NCI-H748 treated with DMSO at 0.1 percent for 48 hours (cell line): ENCODE data around the gene SLC66A1.
"Not testable (repeated sequence)": the region's sequence is repeated elsewhere in the genome, so short reads cannot be mapped to it uniquely, and the experiment has no call there.

Experiments used
- DNase-seq: peaks from one replicate; lab custom pipeline; 2025; lab: John Stamatoyannopoulos, UW

Gene SLC66A1

GRCh38 chr1:19311931-19312781 lies at the start of gene SLC66A1, which contains the start of gene AKR7A2:
SLC66A1 (plus strand) TSS chr1:19312326; CDS start chr1:19317678, 5,352 bp downstream.
AKR7A2 (minus strand) TSS chr1:19312144; CDS start chr1:19312124, 20 bp downstream.
- DNase-seq: peak; percentile 65

GRCh38 chr1:19262744-19263143 lies 49.4 kb upstream of the SLC66A1 start:
- no peak for DNase-seq

- no peak for DNase-seq
These were observed 43.7 kb upstream of the SLC66A1 start for GRCh38 chr1:19268445-19268844.

GRCh38 chr1:19269427-19270342 lies 42.4 kb upstream of the SLC66A1 start:
- not testable (repeated sequence) for DNase-seq

GRCh38 chr1:19270343-19270730 lies 41.8 kb upstream of the SLC66A1 start:
- DNase-seq: not testable (repeated sequence)

- no peak for DNase-seq
These were observed 40.1 kb upstream of the SLC66A1 start for GRCh38 chr1:19272064-19272463.

GRCh38 chr1:19273106-19273843 lies 38.9 kb upstream of the SLC66A1 start:
- no peak for DNase-seq

- DNase-seq: not testable (repeated sequence)
These were observed 38.1 kb upstream of the SLC66A1 start for GRCh38 chr1:19273844-19274531.

- DNase-seq: no peak
These were observed 37.5 kb upstream of the SLC66A1 start for GRCh38 chr1:19274636-19275035.

GRCh38 chr1:19283891-19284290 lies 28.2 kb upstream of the SLC66A1 start:
- DNase-seq: no peak

GRCh38 chr1:19284881-19285280 lies 27.2 kb upstream of the SLC66A1 start:
- DNase-seq: no peak

GRCh38 chr1:19285366-19285765 lies 26.8 kb upstream of the SLC66A1 start:
- DNase-seq: not testable (repeated sequence)

GRCh38 chr1:19285807-19286206 lies 26.3 kb upstream of the SLC66A1 start:
- DNase-seq: not testable (repeated sequence)

GRCh38 chr1:19287436-19288185 lies 24.5 kb upstream of the SLC66A1 start:
- no peak for DNase-seq

- not testable (repeated sequence) for DNase-seq
These were observed 23.5 kb upstream of the SLC66A1 start, which contains the start of gene AKR7A3 for GRCh38 chr1:19288324-19289241. AKR7A3 (minus strand) TSS chr1:19288770; CDS start chr1:19288709, 61 bp downstream.

GRCh38 chr1:19289244-19289643 lies 22.9 kb upstream of the SLC66A1 start:
- DNase-seq: no peak

- DNase-seq: no peak
These were observed 17.5 kb upstream of the SLC66A1 start for GRCh38 chr1:19294638-19295037.

GRCh38 chr1:19300211-19300610 lies 11.9 kb upstream of the SLC66A1 start:
- DNase-seq: no peak

GRCh38 chr1:19304081-19304480 lies 8.0 kb upstream of the SLC66A1 start:
- DNase-seq: not testable (repeated sequence)
